Measurements from ENCODE around the gene OAT. TPM values are rescaled to one million over a fixed set of nuclear protein-coding genes. Genes with fewer than 3 reads are reported as not detected.

Gene OAT
- total RNA-seq, 1 donor from 2014 or later, result 119 TPM

GRCh38 chr10:124428207-124428777 is 9.6 kb upstream of the OAT start:
- Histone ChIP-seq H3K9ac (ENCODE audit: low read length) (no peak overlapping the region), H4K20me1 (ENCODE audit: insufficient read depth, low read length) (no peaks in the 10 kb centered on the region), H3K27ac (ENCODE audit: low read depth, low read length) (no peak overlapping the region), H3K4me3 (ENCODE audit: insufficient read depth, low read depth, low read length) (no peak overlapping the region), H3K79me2 (ENCODE audit: insufficient read depth, low read length) (no peaks in the 10 kb centered on the region), H3K9me3 (ENCODE audit: insufficient read depth, low read depth, low read length) (no peaks in the 10 kb centered on the region), H2AFZ (ENCODE audit: low read depth, low read length) (no peak overlapping the region), H3K4me2 (ENCODE audit: low read length) (no peak overlapping the region), H3K4me1 (ENCODE audit: insufficient read depth, low read length) (no peaks in the 10 kb centered on the region), H3K27me3 (ENCODE audit: insufficient read depth, low read length) (peaks cover 25% of the 10 kb centered on the region), H3K36me3 (ENCODE audit: insufficient read depth, low read length) (no peaks in the 10 kb centered on the region)
- no peak for FAIRE-seq
- TF ChIP-seq, protein P1, sequence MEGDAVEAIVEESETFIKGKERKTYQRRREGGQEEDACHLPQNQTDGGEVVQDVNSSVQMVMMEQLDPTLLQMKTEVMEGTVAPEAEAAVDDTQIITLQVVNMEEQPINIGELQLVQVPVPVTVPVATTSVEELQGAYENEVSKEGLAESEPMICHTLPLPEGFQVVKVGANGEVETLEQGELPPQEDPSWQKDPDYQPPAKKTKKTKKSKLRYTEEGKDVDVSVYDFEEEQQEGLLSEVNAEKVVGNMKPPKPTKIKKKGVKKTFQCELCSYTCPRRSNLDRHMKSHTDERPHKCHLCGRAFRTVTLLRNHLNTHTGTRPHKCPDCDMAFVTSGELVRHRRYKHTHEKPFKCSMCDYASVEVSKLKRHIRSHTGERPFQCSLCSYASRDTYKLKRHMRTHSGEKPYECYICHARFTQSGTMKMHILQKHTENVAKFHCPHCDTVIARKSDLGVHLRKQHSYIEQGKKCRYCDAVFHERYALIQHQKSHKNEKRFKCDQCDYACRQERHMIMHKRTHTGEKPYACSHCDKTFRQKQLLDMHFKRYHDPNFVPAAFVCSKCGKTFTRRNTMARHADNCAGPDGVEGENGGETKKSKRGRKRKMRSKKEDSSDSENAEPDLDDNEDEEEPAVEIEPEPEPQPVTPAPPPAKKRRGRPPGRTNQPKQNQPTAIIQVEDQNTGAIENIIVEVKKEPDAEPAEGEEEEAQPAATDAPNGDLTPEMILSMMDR (IDR thresholded peaks at IDR 0.05; ENCODE audit: insufficient read depth, low read depth, low read length), result no peak
- TF ChIP-seq EZH2 (IDR thresholded peaks at IDR 0.05; ENCODE audit: insufficient read depth, low read length), result no peak
- H3K27me3 Mint-ChIP-seq (ENCODE audit: low read depth, unreplicated experiment), result peaks cover 27% of the 10 kb centered on the region
- no peaks in the 10 kb centered on the region for H3K9me3 Mint-ChIP-seq (ENCODE audit: unreplicated experiment)
- no peak overlapping the region for H3K4me3 Mint-ChIP-seq (ENCODE audit: unreplicated experiment)
- H3K36me3 Mint-ChIP-seq (ENCODE audit: low read depth, unreplicated experiment), result no peaks in the 10 kb centered on the region
- H3K27ac Mint-ChIP-seq (ENCODE audit: unreplicated experiment), result no peak overlapping the region
- no peak for DNase-seq (ENCODE audit: low read depth)
- H3K4me1 Mint-ChIP-seq (ENCODE audit: low read depth, unreplicated experiment), result no peaks in the 10 kb centered on the region

GRCh38 chr10:124425227-124425962 is 6.7 kb upstream of the OAT start:
- Histone ChIP-seq H4K20me1 (ENCODE audit: insufficient read depth, low read length) (no peaks in the 10 kb centered on the region), H3K36me3 (ENCODE audit: insufficient read depth, low read length) (no peaks in the 10 kb centered on the region), H3K4me1 (ENCODE audit: insufficient read depth, low read length) (no peaks in the 10 kb centered on the region), H3K79me2 (ENCODE audit: insufficient read depth, low read length) (no peaks in the 10 kb centered on the region), H3K27me3 (ENCODE audit: insufficient read depth, low read length) (peaks cover 36% of the 10 kb centered on the region), H3K4me3 (ENCODE audit: insufficient read depth, low read depth, low read length) (no peak overlapping the region), H3K9me3 (ENCODE audit: insufficient read depth, low read depth, low read length) (no peaks in the 10 kb centered on the region), H2AFZ (ENCODE audit: low read depth, low read length) (no peak overlapping the region), H3K27ac (ENCODE audit: low read depth, low read length) (no peak overlapping the region), H3K9ac (ENCODE audit: low read length) (no peak overlapping the region), H3K4me2 (ENCODE audit: low read length) (no peak overlapping the region)
- peaks cover 38% of the 10 kb centered on the region for H3K27me3 Mint-ChIP-seq (ENCODE audit: low read depth, unreplicated experiment)
- TF ChIP-seq, protein P1 (IDR thresholded peaks at IDR 0.05; ENCODE audit: insufficient read depth, low read depth, low read length), result no peak
- no peak for TF ChIP-seq EZH2 (IDR thresholded peaks at IDR 0.05; ENCODE audit: insufficient read depth, low read length)
- no peak overlapping the region for H3K27ac Mint-ChIP-seq (ENCODE audit: unreplicated experiment)
- no peak for DNase-seq (ENCODE audit: low read depth)
- FAIRE-seq, result no peak
- no peaks in the 10 kb centered on the region for H3K36me3 Mint-ChIP-seq (ENCODE audit: low read depth, unreplicated experiment)
- H3K4me3 Mint-ChIP-seq (ENCODE audit: unreplicated experiment), result no peak overlapping the region
- no peaks in the 10 kb centered on the region for H3K4me1 Mint-ChIP-seq (ENCODE audit: low read depth, unreplicated experiment)
- H3K9me3 Mint-ChIP-seq (ENCODE audit: unreplicated experiment), result no peaks in the 10 kb centered on the region

- H3K36me3 ChIP-seq (ENCODE audit: insufficient read depth, low read length), result no peaks in the 10 kb centered on the region
- Mint-ChIP-seq H3K27ac (ENCODE audit: unreplicated experiment) (no peak overlapping the region), H3K27me3 (ENCODE audit: low read depth, unreplicated experiment) (peaks cover 37% of the 10 kb centered on the region), H3K4me1 (ENCODE audit: low read depth, unreplicated experiment) (no peaks in the 10 kb centered on the region), H3K36me3 (ENCODE audit: low read depth, unreplicated experiment) (no peaks in the 10 kb centered on the region), H3K4me3 (ENCODE audit: unreplicated experiment) (no peak overlapping the region), H3K9me3 (ENCODE audit: unreplicated experiment) (peaks cover 2% of the 10 kb centered on the region)
- TF ChIP-seq, protein P1 (IDR thresholded peaks at IDR 0.05; ENCODE audit: insufficient read depth, low read depth, low read length), result no peak
- no peak for TF ChIP-seq EZH2 (IDR thresholded peaks at IDR 0.05; ENCODE audit: insufficient read depth, low read length)
- H3K79me2 ChIP-seq (ENCODE audit: insufficient read depth, low read length), result no peaks in the 10 kb centered on the region
- DNase-seq (ENCODE audit: low read depth) (no peak), FAIRE-seq (no peak)
- no peak overlapping the region for H2AFZ ChIP-seq (ENCODE audit: low read depth, low read length)
- no peaks in the 10 kb centered on the region for H4K20me1 ChIP-seq (ENCODE audit: insufficient read depth, low read length)
- H3K27me3 ChIP-seq (ENCODE audit: insufficient read depth, low read length), result peaks cover 26% of the 10 kb centered on the region
- no peaks in the 10 kb centered on the region for H3K9me3 ChIP-seq (ENCODE audit: insufficient read depth, low read depth, low read length)
- H3K4me1 ChIP-seq (ENCODE audit: insufficient read depth, low read length), result no peaks in the 10 kb centered on the region
- H3K4me3 ChIP-seq (ENCODE audit: insufficient read depth, low read depth, low read length), result no peak overlapping the region
- H3K27ac ChIP-seq (ENCODE audit: low read depth, low read length), result no peak overlapping the region
- no peak overlapping the region for H3K4me2 ChIP-seq (ENCODE audit: low read length)
- H3K9ac ChIP-seq (ENCODE audit: low read length), result no peak overlapping the region
Measured at GRCh38 chr10:124423813-124424212, 5.1 kb upstream of the OAT start.
